Stimulated activated CD8-positive, alpha-beta memory T cell treated with anti-CD3 and anti-CD28 coated beads, Interleukin-2, amount 100 ng/mL, for 48 hours (primary cell): ENCODE results near the gene RHOJ.
"Not testable (repeated sequence)": the region's sequence is repeated elsewhere in the genome, so short reads cannot be mapped to it uniquely, and the experiment has no call there.

Experiments
- DNase-seq, 2 donors: peaks; one replicate each; pipeline ENCODE4 v3.0.0-alpha.2; 2020; ENCODE audit warnings: low read depth in 2 of 2

RHOJ gene

DNA sequence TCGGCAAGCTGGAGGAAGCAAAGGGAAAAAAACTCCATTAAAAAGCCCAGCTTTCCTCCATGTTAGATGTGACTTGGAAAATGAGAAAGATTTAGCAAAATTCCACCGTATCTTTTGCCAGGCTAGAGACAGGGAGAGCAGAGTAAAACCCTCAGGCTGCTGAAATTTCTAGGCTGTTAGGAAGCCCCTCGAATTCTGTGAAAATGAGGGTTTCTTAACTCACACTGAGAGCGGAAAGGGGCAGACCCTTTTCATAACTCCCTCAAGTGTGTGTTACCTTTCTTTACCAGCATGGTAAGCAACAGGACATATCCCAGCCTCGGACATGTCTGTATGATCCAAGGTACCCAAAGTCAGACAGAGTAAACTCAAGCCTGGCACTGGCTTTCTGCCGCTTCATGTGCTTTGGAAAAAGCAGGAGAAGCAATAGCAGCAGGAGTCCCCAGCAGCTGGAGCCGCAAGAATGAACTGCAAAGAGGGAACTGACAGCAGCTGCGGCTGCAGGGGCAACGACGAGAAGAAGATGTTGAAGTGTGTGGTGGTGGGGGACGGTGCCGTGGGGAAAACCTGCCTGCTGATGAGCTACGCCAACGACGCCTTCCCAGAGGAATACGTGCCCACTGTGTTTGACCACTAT lies at the start of gene RHOJ:
Gene RHOJ (plus strand): TSS at position 37 of the 637 bp plus-strand sequence. CDS start 427 bp downstream, at position 464.
- no peak for DNase-seq

DNA sequence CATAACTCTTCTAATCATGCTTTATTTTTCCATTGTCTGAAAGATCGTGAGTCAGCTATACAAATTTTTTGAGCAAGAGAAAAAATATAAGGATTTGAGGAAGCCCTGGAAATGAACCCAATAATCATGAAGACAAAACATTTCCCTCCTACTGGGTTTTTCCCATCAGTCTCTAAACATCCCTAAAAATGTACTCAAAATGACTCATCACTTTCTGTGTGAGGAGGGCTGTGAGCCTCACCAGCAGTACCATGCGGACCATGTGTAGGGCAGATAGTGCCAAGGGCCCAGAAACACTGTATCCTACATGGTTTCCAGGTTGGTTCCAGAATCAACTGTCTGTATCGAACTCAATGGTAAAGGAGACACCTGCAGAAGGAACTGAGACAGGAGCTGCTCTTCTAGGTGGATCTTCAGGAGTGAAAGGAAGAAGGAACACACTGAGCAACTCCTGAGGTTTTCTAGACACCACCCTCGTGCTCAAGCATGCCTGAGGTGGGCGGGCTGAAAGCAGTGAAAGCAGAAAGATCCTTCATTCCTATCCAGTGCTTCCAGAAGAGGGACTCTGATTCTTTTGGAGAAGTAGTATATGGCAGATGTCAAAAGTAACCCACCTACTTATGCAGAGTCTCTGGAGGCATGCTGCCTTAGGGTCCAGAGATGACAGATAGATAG lies 48.6 kb upstream of the RHOJ start:
- DNase-seq = no peak

DNA sequence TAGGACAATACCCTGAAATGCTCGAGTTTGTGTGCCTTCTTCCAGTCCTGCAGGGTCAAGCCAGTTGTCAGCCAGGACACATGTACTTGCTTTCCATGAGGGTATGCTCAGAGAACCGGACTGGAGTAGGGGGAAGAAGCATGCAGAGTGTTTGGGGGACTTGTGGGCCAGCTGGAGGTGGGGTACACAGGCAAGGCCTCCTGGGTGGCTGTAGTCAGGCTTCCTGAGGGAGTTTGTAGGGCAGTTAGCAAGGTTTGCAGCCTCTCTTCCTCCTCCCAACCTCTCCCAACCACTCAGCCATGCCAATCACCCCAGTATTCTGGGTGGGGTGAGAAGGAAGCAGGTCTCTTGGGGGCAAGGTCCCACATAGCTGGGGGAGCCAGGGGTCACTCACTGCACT lies 47.0 kb upstream of the RHOJ start:
- no peak for DNase-seq

DNA sequence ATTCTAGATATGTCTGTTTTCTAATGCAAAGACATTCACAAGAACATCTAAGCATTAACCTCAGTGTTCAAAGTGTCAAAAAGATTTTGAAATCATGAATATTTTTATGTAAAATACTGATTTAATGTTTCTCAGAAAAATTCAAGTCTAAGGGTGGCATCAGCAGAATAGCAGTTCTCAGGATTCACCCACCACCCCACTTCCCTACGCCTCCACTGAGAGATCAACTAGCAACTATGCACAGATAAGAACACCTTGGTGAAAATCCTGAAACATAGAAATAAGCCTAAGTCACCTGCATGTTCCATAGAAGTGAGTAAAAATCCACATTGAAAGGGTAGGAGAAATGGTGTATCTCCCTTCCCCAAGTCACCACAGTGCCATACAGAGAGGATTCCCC lies 40.9 kb upstream of the RHOJ start:
- DNase-seq = no peak

DNA sequence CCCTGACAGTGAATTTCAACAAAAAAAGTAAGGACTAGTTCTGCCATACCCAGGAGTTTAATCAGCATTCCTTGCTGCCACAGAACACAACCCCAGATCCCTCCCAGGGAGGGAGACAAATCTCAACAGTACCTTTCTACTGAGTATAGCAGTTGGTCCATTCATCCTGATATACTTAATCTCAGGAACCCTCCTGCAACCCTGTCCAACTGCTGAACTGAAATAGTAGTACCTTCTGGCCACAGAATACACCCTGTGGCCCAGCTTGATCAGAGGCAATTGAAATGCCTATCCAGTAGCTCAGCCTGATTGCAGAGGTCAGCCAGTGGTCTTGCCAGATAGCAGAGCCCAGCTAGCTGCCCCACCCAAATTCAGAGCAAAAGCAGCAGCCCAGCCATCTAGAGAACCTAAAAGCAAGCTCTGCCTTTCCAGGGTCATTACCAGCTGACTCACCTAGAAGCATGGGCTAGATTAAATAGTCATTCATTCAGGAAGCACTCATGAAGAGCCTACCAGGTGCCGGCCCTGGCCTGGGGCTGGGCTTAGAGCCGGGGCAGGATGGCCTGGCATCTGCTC lies 40.0 kb upstream of the RHOJ start:
- no peak for DNase-seq

DNA sequence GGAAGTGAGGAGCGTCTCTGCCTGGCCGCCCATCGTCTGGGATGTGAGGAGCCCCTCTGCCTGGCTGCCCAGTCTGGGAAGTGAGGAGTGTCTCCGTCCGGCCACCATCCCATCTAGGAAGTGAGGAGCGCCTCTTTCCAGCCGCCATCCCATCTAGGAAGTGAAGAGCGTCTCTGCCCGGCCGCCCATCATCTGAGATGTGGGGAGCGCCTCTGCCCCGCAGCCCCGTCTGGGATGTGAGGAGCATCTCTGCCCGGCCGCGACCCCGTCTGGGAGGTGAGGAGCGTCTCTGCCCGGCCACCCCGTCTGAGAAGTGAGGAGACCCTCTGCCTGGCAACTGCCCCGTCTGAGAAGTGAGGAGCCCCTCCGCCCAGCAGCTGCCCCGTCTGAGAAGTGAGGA lies 39.0 kb upstream of the RHOJ start:
- not testable (repeated sequence) for DNase-seq

DNA sequence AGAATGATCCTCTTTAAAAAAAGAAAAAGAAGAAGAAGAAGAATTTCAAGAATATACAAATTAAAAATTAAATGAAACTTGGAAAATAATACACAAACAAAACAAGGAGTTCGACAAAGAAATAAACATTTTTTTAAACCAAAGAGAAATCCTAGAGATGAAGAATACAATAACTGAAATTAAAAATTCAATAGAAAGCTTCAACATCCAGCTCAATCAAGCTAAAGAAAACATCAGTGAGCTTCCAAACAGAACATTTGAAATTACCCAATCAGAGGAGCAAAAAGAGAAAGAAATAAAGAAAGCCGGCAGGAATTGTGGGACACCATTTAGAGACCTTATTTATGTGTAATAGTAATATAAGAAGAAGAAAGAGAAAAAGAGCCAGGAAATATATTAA lies 37.2 kb upstream of the RHOJ start:
- no peak for DNase-seq

DNA sequence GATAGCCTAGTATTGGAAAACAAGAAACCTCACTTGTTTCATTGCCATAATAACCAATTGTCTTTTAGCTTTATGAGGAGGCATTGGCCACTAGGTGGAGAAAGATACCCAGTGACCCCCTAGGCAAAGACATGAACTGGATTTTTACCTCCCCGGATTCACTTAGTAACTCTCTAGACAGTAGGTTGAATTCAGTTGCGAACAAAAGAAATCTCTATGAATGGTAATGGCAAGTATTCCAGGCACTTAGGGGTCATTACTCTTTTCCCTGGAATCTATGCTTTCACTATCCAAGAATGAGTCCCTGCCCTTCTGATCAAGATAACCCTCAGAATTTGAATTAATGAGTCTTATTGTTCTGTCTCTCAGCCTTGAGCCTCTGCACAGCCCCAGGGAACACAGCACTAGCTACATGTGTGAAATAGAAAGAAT lies 29.5 kb upstream of the RHOJ start:
- DNase-seq = no peak

DNA sequence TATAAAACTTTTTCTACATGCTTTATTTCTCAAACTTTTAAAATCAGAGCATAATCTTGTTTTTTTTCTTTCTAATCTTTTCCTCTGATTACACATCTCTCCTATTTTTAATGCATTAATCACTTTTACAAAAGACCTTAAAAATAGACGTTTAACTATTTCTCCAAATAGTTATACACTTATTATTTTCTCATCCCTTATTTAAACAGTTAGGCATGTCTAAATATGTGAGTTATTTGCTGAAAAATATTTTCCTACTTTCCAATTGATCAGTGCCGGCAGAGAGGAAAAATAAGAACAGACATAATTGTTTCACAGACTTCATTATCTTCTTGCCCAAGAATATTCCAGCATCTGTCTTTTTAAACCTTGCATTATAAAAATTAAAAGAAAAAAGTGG lies 28.7 kb upstream of the RHOJ start:
- DNase-seq = no peak

DNA sequence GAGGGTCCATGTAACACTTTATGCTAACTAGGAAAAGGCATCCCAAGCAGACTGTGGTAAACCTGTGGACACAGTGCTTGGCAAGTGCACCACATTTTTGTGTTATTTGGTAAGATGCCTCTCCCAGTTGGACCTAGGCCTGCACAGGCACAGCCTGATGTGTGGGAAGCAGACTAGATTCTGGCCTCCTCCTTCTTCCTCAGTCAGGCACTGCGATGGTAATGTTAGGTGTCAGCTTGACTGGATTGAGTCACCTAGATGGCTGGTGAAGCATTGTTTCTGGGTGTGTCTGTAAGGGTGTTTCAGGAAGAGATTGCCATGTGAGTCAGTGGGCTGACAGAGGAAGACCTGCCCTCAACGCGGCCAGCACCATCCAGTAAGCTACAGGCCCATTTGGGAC lies 25.3 kb upstream of the RHOJ start:
- DNase-seq = no peak

DNA sequence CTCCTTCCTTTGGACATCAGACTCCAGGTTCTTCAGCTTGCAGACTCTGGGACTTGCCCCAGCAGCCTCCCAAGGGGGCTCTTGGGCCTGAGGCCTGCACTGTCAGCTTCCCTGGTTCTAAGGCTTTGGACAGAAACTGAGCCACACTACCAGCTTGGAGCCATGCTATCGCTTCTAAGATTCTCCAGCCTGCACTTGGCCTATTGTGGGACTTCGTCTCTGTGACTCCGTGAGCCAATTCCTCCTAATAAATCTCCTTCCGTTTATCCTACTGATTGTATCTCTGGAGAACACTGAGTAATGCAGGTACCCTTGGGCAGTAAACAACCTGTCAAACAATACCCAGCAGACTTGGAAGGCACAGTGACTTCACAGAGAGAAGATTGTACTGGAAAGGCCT lies 24.9 kb upstream of the RHOJ start:
- DNase-seq = no peak

DNA sequence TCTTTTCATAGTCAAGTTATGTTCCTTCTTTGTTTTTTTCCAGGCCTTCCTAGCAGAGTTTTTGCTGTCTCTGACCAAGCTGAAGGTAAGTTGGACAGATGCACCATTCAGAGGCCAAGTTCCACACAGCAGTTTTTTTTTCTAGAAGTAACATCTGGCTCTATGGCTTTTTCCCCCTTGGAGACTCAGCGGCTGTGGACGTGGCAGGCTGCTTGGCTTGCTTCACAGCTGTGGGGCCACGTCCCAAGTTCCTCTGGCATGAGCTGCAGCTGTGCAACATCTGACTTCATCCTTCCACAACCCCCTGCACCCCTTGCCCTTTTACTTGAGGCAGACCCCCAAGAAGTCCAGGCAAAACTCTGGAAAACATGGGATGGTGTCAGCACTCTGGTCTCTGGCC lies 24.2 kb upstream of the RHOJ start:
- DNase-seq = no peak

DNA sequence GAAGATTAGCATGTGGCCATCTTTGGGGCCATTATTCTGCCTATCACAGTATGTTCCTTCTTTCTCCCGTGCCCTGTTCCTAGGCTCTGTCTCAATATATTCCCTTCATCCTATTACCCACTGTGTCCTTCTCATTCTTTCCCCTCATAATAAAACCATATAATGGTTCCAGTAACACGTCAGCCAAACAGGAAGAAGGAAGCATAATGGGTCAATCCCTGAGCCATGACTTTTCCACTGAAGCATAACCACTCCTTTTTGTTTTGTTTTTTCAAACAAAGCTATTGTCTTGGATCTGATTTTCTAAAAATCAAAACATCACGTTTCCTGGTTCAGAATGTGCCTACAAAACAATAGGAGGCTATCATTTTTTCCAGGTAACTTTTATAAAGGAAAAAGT lies 21.3 kb upstream of the RHOJ start:
- no peak for DNase-seq

DNA sequence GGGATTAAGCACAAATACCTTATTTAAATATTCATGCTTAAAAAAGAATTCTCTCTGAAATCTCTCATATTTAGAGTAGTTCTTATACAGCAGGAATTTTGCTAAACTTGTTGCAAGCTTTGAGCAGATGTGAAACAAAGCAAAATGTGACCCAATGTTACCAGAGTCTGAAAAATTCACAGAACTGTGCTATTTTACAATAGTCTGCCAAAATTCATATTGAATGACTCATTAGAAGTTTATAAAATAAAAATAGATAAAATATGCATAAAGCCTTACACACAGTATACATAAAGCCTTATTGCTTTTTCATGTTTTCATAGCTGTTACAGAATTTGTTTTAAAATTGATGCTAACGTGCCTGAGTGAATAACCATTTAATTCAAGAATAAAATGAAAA lies 17.8 kb upstream of the RHOJ start:
- no peak for DNase-seq

DNA sequence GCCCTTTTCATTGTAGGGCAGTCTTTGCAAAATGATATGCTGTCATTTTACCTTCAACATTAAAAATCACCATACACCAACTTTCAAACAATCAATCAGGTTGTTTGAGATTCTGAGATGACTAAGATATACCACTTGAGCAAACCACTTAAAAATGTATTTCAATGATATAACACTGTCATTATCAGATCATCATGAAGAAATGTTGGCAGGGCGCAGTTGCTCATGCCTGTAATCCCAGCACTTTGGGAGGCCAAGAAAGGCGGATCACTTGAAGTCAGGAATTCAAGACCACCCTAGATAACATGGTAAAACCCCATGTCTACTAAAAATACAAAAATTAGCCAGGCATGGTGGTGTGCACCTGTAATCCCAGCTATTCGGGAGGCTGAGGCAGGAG lies 13.0 kb upstream of the RHOJ start:
- no peak for DNase-seq

DNA sequence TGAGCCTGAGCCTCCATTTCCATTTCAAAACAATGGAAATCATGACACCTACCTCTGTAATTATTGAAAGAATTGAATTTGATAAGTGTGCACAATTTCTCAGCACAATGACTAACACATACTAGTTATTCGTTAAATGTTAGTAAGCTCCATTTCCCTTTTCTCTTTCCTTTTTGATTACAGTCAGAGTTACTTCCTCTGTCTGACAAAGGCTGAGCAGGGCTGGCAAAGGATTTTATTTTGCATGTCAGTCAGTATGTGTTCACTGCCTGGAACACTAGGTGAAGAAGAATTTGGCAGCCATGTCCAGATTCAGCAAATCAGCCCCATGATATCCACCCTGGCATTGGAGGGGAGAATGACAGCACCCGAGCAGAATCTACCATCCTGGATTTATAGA lies 12.2 kb upstream of the RHOJ start:
- DNase-seq = no peak

DNA sequence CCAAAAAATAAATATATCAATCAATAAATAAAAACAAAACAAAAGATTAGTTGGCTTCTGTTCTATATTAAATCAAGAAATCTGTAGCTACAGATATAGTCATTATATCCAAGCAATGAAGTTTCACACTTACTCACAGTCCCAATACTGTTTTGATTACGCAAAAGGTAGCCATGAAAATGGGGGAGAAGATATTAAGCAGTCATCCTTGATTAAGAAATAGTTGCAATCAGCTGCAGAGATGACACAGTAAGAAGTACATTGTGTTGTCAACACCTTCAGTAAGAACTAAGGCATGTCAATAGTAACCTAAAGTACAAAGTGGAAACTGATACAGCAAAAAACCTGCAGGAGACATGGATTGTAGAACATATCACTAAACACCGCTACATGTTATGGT lies 11.0 kb upstream of the RHOJ start:
- DNase-seq = no peak

DNA sequence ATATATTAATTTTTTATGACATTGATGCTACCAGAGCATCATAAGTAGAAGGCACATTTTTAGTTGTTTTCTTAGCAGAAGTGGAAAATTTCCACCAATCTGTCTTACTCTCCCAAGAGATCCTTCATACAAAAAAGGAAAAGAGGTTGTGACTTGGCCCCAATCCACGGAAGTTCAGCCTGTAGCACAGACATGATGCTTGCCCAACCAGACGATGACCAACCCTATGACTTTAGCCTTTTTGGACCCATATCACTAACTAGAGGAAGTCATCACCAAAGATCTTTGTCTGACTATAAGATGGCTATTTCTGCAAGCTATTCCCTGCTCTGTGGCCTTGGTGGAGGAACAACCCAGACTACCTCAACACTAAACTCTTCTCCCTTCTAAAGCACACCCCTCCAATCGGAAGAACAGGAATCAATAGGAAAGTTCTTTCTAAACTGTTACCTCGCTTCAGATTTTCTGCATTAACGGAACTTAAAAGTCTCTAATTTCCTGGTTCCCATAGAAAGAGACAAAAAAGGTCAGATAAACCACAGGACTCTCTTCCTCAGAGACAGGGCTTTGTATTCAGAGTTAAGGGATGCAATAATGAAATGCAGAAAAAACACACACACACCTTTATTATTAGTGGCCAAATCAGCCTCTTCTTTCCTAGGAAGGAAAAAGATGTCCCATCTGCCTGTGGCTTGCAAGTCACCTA lies 4.1 kb upstream of the RHOJ start:
- DNase-seq = no peak

DNA sequence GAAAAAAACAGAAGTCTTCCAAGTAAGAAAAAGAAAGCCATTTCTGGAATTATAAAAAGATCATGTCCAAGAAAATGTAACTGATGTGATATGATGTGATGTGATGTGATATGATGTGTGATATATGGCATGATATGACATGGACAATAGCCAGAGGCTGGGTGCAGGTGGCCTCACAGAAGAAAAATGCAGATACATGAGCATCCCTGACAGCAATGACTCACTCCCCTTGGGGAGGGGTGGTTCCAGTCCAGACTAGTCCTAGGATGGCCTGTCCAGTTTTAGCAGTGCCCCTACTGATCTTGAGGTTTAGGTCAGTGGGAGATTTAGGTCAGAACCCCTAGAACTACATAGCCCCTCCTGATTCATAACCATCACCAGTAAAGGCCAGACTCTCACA lies 3.5 kb upstream of the RHOJ start:
- no peak for DNase-seq

DNA sequence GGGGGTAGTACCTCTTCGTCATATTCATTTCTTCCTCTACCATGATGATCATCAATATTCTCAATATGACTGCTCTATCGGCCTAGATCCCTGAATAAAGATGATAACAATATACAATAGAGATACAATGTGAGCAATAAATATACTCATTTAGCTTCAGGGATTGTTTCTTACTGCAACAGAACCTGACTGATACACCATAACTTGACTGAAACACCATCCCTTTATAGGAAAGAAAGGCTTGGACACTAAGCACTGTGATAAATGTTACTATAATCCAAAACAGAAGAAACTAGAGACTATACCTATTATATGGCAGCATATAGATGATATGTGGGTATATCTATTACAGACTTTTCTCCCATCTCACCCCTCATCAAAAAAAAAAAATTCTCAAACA lies 1.2 kb upstream of the RHOJ start:
- DNase-seq = no peak

DNA sequence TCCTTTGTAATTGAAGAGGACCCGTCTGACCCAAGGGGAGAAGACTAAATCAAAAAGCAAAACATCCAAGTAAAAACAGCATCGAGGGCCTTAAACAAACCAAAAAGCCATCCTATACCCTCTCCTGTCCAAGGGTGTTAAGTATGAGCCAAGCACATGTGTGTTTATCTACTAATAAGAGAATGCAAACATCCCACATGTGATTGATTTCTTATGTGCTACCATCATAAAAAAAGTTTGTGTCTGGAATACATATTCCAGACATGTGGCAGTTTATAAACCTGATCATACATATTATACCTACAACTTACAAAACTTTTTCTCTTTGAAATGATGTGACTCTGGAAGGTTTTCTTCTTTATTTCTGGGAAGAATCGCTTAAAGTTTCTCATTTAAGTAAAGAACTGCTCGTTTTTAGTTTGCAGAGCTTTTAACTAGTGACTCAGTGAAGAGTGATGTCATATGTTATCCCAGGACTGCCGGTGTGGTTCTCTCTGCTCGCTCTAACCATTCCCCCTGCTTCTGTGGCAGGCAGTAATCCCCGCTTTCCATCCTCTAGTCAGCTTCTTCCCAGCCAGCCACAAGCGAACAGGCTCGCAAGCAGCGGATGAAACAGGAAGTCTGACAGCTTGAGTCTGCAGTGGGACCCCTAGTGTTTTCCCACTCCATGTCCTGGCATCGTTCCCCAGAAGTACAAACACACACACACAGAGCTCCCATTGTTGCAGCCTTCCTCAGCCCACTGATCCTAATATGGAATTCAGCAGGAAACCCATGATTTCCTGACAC lies 431 bp upstream of the RHOJ start:
- no peak for DNase-seq

DNA sequence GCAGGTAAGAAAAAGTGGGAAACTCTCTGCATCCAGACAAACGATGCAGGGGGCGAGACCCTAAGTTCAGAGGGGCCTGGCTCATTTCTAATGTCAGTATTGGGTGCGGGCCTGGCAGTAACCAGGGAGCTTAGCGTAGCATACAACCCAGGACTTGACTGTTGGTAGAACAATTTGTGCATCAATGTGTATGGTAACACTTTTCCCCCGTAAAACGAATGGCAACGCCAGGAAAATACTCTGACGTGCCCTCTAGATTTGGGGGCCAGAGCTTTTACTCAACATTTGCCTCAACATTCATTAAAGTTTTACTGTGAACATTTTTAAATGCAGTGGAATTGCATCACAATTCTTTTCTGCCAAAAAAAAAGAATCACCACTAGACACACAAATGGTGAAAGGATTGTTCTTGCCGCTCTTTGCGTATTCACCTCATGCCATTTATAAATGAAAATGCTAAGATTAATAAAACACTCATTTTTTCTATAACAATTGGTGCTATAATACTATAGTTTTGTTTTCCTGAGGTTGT lies 867 bp downstream of the RHOJ start:
- DNase-seq = no peak
